ENCODE results near the gene INS.

DNA sequence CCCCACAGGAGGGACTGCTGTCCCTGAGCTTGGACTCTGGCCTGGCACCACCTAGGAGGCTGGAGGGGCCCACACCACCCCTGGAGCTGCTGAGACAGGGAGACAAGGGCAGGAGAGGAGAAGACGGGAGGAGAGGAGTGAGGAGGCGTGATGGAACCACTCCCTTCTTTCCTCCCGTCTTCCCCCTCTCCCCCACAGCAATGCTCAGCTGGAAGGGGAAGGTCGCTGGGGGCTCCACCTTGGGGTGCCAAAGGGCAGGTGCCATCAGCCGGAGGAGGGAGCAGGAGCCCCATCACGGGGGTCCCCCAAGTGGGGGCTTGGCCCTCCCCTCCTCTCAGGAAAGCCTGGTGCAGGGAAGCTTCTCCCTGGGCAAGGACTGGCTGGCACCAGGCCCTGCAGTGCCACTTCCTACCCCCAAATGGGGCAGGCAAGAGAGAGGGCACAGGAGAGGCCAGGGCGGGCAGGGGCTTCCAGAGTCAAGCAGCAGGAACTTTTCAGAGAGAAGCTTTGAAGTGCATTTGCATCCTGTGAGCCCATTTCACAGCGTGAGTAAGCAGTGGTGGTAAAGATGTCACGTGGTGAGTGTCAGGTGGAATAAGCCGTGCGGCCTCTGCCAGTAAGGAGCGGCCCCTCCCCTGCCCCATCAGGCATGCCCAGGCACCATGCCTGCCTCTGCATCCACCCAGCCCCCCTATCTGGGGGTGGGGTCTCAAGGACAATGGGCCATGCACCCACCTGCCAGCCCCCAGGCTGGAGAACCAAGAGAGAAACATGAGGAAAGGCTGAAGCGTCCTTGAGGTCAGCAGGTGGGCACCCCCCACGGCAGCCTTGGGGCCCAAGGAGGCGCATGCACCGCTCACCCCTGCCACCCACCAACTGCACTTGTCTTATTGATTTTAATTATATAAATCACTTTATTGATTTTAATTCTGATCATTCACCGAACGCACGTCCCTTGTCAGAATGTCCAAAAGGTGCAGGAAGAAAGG is 26.7 kb downstream of the INS start:
- TF ChIP-seq CTCF (IDR thresholded peaks at IDR 0.05; ENCODE audit: low read depth, low read length, missing input control) (no peak), RAD21 (IDR thresholded peaks at IDR 0.05) (no peak), GABPA (IDR thresholded peaks at IDR 0.05 in 1 of 2, conservative IDR thresholded peaks at IDR 0.05 in 1 of 2) (no peak), EGR1 (IDR thresholded peaks at IDR 0.05; ENCODE audit: low read depth in 2 of 2) (no peak), YY1 (IDR thresholded peaks at IDR 0.05) (no peak)

Measured in liver (tissue), 3 donors.